Activated naive CD8-positive, alpha-beta T cell treated with anti-CD3 and anti-CD28 coated beads for 36 hours (primary cell): ENCODE results near the gene CLDN19. TPM values are rescaled to one million over a fixed set of nuclear protein-coding genes. Genes with fewer than 3 reads are reported as not detected.

Source experiments
- DNase-seq: peaks from one replicate; pipeline ENCODE4 v3.0.0; 2021
- H3K27ac Mint-ChIP-seq: one replicate; pipeline ENCODE4 v1.8.0; 2022; ENCODE audit warnings: mild to moderate bottlenecking, moderate library complexity, mixed read lengths
- H3K27me3 Mint-ChIP-seq: one replicate; pipeline ENCODE4 v1.8.0; 2022; ENCODE audit warnings: mild to moderate bottlenecking, mixed read lengths
- H3K36me3 Mint-ChIP-seq: one replicate; pipeline ENCODE4 v1.8.0; 2021; ENCODE audit warnings: mild to moderate bottlenecking, mixed read lengths
- H3K4me1 Mint-ChIP-seq: one replicate; pipeline ENCODE4 v1.8.0; 2021; ENCODE audit warnings: mixed read lengths
- H3K4me3 Mint-ChIP-seq: one replicate; pipeline ENCODE4 v1.8.0; 2022; ENCODE audit warnings: mild to moderate bottlenecking, moderate library complexity, mixed read lengths
- H3K9me3 Mint-ChIP-seq: one replicate; pipeline ENCODE4 v1.8.0; 2022; ENCODE audit warnings: mixed read lengths
- total RNA-seq, 2 experiments: library from RNA; stranded (reverse); gene quantifications; one replicate each; pipeline ENCODE4 v1.2.3, GENCODE V29; 2021

The CLDN19 gene
- not detected for total RNA-seq

GRCh38 chr1:42739753-42740700 is at the start of gene CLDN19:
TSS of gene CLDN19 (minus strand) at chr1:42740236. CDS start at chr1:42740063, 173 bp downstream.
- no peak for DNase-seq
- no peaks in the 10 kb centered on the region for H3K9me3 Mint-ChIP-seq
- no peaks in the 10 kb centered on the region for H3K27me3 Mint-ChIP-seq
- H3K36me3 Mint-ChIP-seq, result no peaks in the 10 kb centered on the region
- H3K27ac Mint-ChIP-seq, result no peak within 1 kb of the TSS
- H3K4me1 Mint-ChIP-seq, result peaks cover 2% of the 10 kb centered on the region
- H3K4me3 Mint-ChIP-seq, result no peak within 1 kb of the TSS

GRCh38 chr1:42788021-42788420 is 48.0 kb upstream of the CLDN19 start:
- peaks cover 13% of the 10 kb centered on the region for H3K4me1 Mint-ChIP-seq
- H3K27me3 Mint-ChIP-seq, result no peaks in the 10 kb centered on the region
- no peak overlapping the region for H3K27ac Mint-ChIP-seq
- H3K9me3 Mint-ChIP-seq, result no peaks in the 10 kb centered on the region
- DNase-seq, result no peak
- no peak overlapping the region for H3K4me3 Mint-ChIP-seq
- peaks cover 14% of the 10 kb centered on the region for H3K36me3 Mint-ChIP-seq

- Mint-ChIP-seq H3K4me3 (peak overlapping the region; percentile 39), H3K27ac (no peak overlapping the region), H3K9me3 (no peaks in the 10 kb centered on the region), H3K36me3 (peaks cover 18% of the 10 kb centered on the region), H3K27me3 (no peaks in the 10 kb centered on the region), H3K4me1 (peaks cover 13% of the 10 kb centered on the region)
- DNase-seq, result no peak
These were observed 46.1 kb upstream of the CLDN19 start for GRCh38 chr1:42786097-42786496.

GRCh38 chr1:42784946-42785693 is 45.1 kb upstream of the CLDN19 start, which contains the start of gene TMEM269:
TSS of gene TMEM269 (plus strand) at chr1:42784991. CDS start at chr1:42789894, 4,903 bp downstream.
- H3K4me3 Mint-ChIP-seq, result peak within 1 kb of the TSS; percentile 39
- DNase-seq, result peak; percentile 43
- peaks cover 18% of the 10 kb centered on the region for H3K36me3 Mint-ChIP-seq
- H3K4me1 Mint-ChIP-seq, result peaks cover 13% of the 10 kb centered on the region
- peak within 1 kb of the TSS; percentile 2 for H3K27ac Mint-ChIP-seq
- H3K27me3 Mint-ChIP-seq, result no peaks in the 10 kb centered on the region
- no peaks in the 10 kb centered on the region for H3K9me3 Mint-ChIP-seq

GRCh38 chr1:42784547-42784945 is 44.5 kb upstream of the CLDN19 start:
- DNase-seq, result no peak
- Mint-ChIP-seq H3K36me3 (peaks cover 18% of the 10 kb centered on the region), H3K4me1 (peaks cover 17% of the 10 kb centered on the region), H3K27ac (no peak overlapping the region), H3K27me3 (no peaks in the 10 kb centered on the region), H3K9me3 (no peaks in the 10 kb centered on the region), H3K4me3 (no peak overlapping the region)

GRCh38 chr1:42783092-42783491 is 43.1 kb upstream of the CLDN19 start:
- no peaks in the 10 kb centered on the region for H3K9me3 Mint-ChIP-seq
- H3K4me1 Mint-ChIP-seq, result peaks cover 19% of the 10 kb centered on the region
- peaks cover 18% of the 10 kb centered on the region for H3K36me3 Mint-ChIP-seq
- DNase-seq, result no peak
- H3K27me3 Mint-ChIP-seq, result no peaks in the 10 kb centered on the region
- H3K4me3 Mint-ChIP-seq, result no peak overlapping the region
- no peak overlapping the region for H3K27ac Mint-ChIP-seq

- H3K36me3 Mint-ChIP-seq, result peaks cover 26% of the 10 kb centered on the region
These were observed 40.1 kb upstream of the CLDN19 start for GRCh38 chr1:42780176-42780575.

GRCh38 chr1:42779725-42780124 is 39.7 kb upstream of the CLDN19 start:
- Mint-ChIP-seq H3K36me3 (peaks cover 25% of the 10 kb centered on the region), H3K4me1 (peaks cover 19% of the 10 kb centered on the region), H3K27ac (no peak overlapping the region), H3K4me3 (no peak overlapping the region), H3K27me3 (no peaks in the 10 kb centered on the region), H3K9me3 (no peaks in the 10 kb centered on the region)
- DNase-seq, result no peak

More at GRCh38 chr1:42780176-42780575, 40.1 kb upstream of the CLDN19 start:
- no peak overlapping the region for H3K4me3 Mint-ChIP-seq
- no peaks in the 10 kb centered on the region for H3K9me3 Mint-ChIP-seq
- peaks cover 17% of the 10 kb centered on the region for H3K4me1 Mint-ChIP-seq
- no peaks in the 10 kb centered on the region for H3K27me3 Mint-ChIP-seq
- DNase-seq, result no peak
- no peak overlapping the region for H3K27ac Mint-ChIP-seq

- Mint-ChIP-seq H3K27ac (no peak overlapping the region), H3K36me3 (peaks cover 13% of the 10 kb centered on the region)
These were observed 37.8 kb upstream of the CLDN19 start for GRCh38 chr1:42777852-42778251.

GRCh38 chr1:42776502-42776901 is 36.5 kb upstream of the CLDN19 start:
- no peak overlapping the region for H3K4me3 Mint-ChIP-seq
- no peaks in the 10 kb centered on the region for H3K27me3 Mint-ChIP-seq
- no peak for DNase-seq
- peaks cover 11% of the 10 kb centered on the region for H3K36me3 Mint-ChIP-seq
- no peaks in the 10 kb centered on the region for H3K9me3 Mint-ChIP-seq
- H3K4me1 Mint-ChIP-seq, result peaks cover 28% of the 10 kb centered on the region
- H3K27ac Mint-ChIP-seq, result no peak overlapping the region

More at GRCh38 chr1:42777852-42778251, 37.8 kb upstream of the CLDN19 start:
- Mint-ChIP-seq H3K4me3 (no peak overlapping the region), H3K4me1 (peaks cover 23% of the 10 kb centered on the region), H3K9me3 (no peaks in the 10 kb centered on the region), H3K27me3 (no peaks in the 10 kb centered on the region)
- DNase-seq, result peak; percentile 25

GRCh38 chr1:42774928-42775526 is 35.0 kb upstream of the CLDN19 start:
- DNase-seq, result no peak
- Mint-ChIP-seq H3K27me3 (no peaks in the 10 kb centered on the region), H3K27ac (no peak overlapping the region), H3K9me3 (no peaks in the 10 kb centered on the region), H3K4me1 (peaks cover 36% of the 10 kb centered on the region), H3K36me3 (peaks cover 17% of the 10 kb centered on the region), H3K4me3 (no peak overlapping the region)

GRCh38 chr1:42773420-42773819 is 33.4 kb upstream of the CLDN19 start:
- peaks cover 43% of the 10 kb centered on the region for H3K4me1 Mint-ChIP-seq
- no peaks in the 10 kb centered on the region for H3K27me3 Mint-ChIP-seq
- no peak overlapping the region for H3K4me3 Mint-ChIP-seq
- no peak for DNase-seq
- no peaks in the 10 kb centered on the region for H3K9me3 Mint-ChIP-seq
- H3K27ac Mint-ChIP-seq, result no peak overlapping the region
- H3K36me3 Mint-ChIP-seq, result peaks cover 30% of the 10 kb centered on the region

- H3K4me3 Mint-ChIP-seq, result peak overlapping the region; percentile 25
- no peak overlapping the region for H3K27ac Mint-ChIP-seq
- no peaks in the 10 kb centered on the region for H3K27me3 Mint-ChIP-seq
- H3K36me3 Mint-ChIP-seq, result peaks cover 22% of the 10 kb centered on the region
- peaks cover 39% of the 10 kb centered on the region for H3K4me1 Mint-ChIP-seq
- DNase-seq, result no peak
- H3K9me3 Mint-ChIP-seq, result no peaks in the 10 kb centered on the region
These were observed 29.8 kb upstream of the CLDN19 start for GRCh38 chr1:42769811-42770210.

- H3K4me3 Mint-ChIP-seq, result no peak overlapping the region
These were observed 28.1 kb upstream of the CLDN19 start for GRCh38 chr1:42768172-42768571.

GRCh38 chr1:42767510-42768000 is 27.5 kb upstream of the CLDN19 start:
- Mint-ChIP-seq H3K27ac (peak overlapping the region; percentile 93), H3K4me3 (no peak overlapping the region), H3K36me3 (peaks cover 22% of the 10 kb centered on the region), H3K27me3 (no peaks in the 10 kb centered on the region), H3K4me1 (peaks cover 33% of the 10 kb centered on the region), H3K9me3 (no peaks in the 10 kb centered on the region)
- DNase-seq, result no peak

More at GRCh38 chr1:42768172-42768571, 28.1 kb upstream of the CLDN19 start:
- no peak overlapping the region for H3K27ac Mint-ChIP-seq
- peaks cover 36% of the 10 kb centered on the region for H3K4me1 Mint-ChIP-seq
- H3K36me3 Mint-ChIP-seq, result peaks cover 22% of the 10 kb centered on the region
- no peaks in the 10 kb centered on the region for H3K27me3 Mint-ChIP-seq
- H3K9me3 Mint-ChIP-seq, result no peaks in the 10 kb centered on the region
- no peak for DNase-seq
